ENCODE results near the gene ASIC2. TPM values are rescaled to one million over a fixed set of nuclear protein-coding genes. Genes with fewer than 3 reads are reported as not detected.

ASIC2 gene
- total RNA-seq, 1 experiment from 2014 or later = 0.74 TPM

DNA sequence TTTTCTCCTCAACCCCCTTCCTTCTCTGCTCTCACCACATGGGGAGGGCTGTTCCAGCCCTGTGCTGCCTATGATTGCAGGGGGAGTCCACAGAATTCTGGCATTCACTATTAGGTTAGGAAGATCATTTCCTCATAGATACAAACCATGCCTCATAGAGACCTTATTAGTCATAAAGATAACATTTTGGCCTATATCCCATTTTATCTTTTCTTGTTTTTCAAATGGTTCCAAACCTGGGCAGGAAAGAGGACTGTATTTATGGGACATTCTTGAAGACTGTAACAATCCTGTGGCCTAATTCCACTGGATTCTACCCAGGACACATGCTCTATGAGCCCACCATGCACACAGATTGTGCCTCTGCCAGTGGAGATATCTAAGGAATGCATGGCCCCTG lies 51.7 kb downstream of the ASIC2 start:
- Histone ChIP-seq H3K27me3 (ENCODE audit: insufficient read depth, low read length) (no peaks in the 10 kb centered on the region; the same call in 1 of the 2 replicates), H3K4me2 (ENCODE audit: insufficient read depth, insufficient read length, low read length) (no peak overlapping the region), H4K8ac (replicated peaks; ENCODE audit: insufficient read length, low read depth, low read length) (no peak overlapping the region), H3K14ac (ENCODE audit: insufficient read depth, low read length) (no peak overlapping the region), H3K56ac (ENCODE audit: insufficient read length, low read depth, low read length) (no peak overlapping the region), H4K91ac (ENCODE audit: insufficient read length, low read depth, low read length) (no peak overlapping the region), H4K5ac (ENCODE audit: insufficient read length, low read depth, low read length) (no peak overlapping the region), H3K4ac (ENCODE audit: low read depth, low read length) (no peak overlapping the region), H2BK5ac (ENCODE audit: insufficient read length, low read length) (no peak overlapping the region), H2AK5ac (ENCODE audit: insufficient read length, low read length) (no peak overlapping the region), H2BK20ac (ENCODE audit: low read depth, low read length, poor library complexity, severe bottlenecking) (no peak overlapping the region), H2BK15ac (ENCODE audit: low read depth, low read length) (no peak overlapping the region), H4K20me1 (ENCODE audit: control insufficient read depth, insufficient read depth, insufficient read length) (peaks cover 2% of the 10 kb centered on the region), H3K27ac (ENCODE audit: insufficient read length, low read depth, low read length) (no peak overlapping the region), H2BK12ac (ENCODE audit: insufficient read length, low read depth, low read length) (no peak overlapping the region), H2BK120ac (ENCODE audit: low read depth, low read length, poor library complexity, severe bottlenecking) (no peak overlapping the region), H3K23me2 (ENCODE audit: insufficient read length, low read depth, low read length, poor library complexity, severe bottlenecking) (no peaks in the 10 kb centered on the region), H3K79me1 (ENCODE audit: insufficient read depth, low read depth, low read length, poor library complexity, severe bottlenecking) (no peaks in the 10 kb centered on the region), H3K79me2 (ENCODE audit: insufficient read depth, low read length) (no peaks in the 10 kb centered on the region), H3K23ac (ENCODE audit: insufficient read length, low read depth, low read length) (no peak overlapping the region), H3T11ph (ENCODE audit: low read length) (no peak overlapping the region), H3K9me3 (ENCODE audit: control insufficient read depth, low read depth, low read length) (no peaks in the 10 kb centered on the region), H3K9ac (ENCODE audit: extremely low read depth, insufficient read length, low read length) (no peak overlapping the region), H3K4me1 (ENCODE audit: insufficient read depth, low read length) (no peaks in the 10 kb centered on the region), H2AFZ (ENCODE audit: low read length) (no peak overlapping the region), H3K18ac (ENCODE audit: insufficient read length, low read depth, low read length) (no peak overlapping the region)
- DNase-seq = no peak
- Mint-ChIP-seq H3K9me3 (no peaks in the 10 kb centered on the region), H3K27ac (no peak overlapping the region), H3K4me3 (no peak overlapping the region), H3K27me3 (ENCODE audit: low read depth) (peaks cover 4% of the 10 kb centered on the region), H3K4me1 (peaks cover 0 to 2% of the 10 kb centered on the region in 2 experiments; a peak in 1 of 4 replicates), H3K36me3 (ENCODE audit: insufficient read depth in 1 of 3, low read depth in 3 of 3) (no peaks in the 10 kb centered on the region)
- TF ChIP-seq, protein P1, sequence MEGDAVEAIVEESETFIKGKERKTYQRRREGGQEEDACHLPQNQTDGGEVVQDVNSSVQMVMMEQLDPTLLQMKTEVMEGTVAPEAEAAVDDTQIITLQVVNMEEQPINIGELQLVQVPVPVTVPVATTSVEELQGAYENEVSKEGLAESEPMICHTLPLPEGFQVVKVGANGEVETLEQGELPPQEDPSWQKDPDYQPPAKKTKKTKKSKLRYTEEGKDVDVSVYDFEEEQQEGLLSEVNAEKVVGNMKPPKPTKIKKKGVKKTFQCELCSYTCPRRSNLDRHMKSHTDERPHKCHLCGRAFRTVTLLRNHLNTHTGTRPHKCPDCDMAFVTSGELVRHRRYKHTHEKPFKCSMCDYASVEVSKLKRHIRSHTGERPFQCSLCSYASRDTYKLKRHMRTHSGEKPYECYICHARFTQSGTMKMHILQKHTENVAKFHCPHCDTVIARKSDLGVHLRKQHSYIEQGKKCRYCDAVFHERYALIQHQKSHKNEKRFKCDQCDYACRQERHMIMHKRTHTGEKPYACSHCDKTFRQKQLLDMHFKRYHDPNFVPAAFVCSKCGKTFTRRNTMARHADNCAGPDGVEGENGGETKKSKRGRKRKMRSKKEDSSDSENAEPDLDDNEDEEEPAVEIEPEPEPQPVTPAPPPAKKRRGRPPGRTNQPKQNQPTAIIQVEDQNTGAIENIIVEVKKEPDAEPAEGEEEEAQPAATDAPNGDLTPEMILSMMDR (conservative IDR thresholded peaks at IDR 0.05) = no peak

Measured in H9 (cell line).